Measurements from ENCODE around the gene SPACA7. TPM values are rescaled to one million over a fixed set of nuclear protein-coding genes. Genes with fewer than 3 reads are reported as not detected.

SPACA7 gene
- total RNA-seq, 1 donor from 2014 or later: not detected

GRCh38 chr13:112448621-112449544 lies 72.7 kb downstream of the SPACA7 start:
- no peak for ATAC-seq
- H3K4me3 ChIP-seq: no peak overlapping the region
- peaks cover 2% of the 10 kb centered on the region for H3K4me1 ChIP-seq
- TF ChIP-seq CTCF (IDR thresholded peaks at IDR 0.05): no peak
- no peaks in the 10 kb centered on the region for H3K9me3 ChIP-seq
- H3K36me3 ChIP-seq: no peaks in the 10 kb centered on the region
- no peak overlapping the region for H3K27ac ChIP-seq
- DNase-seq: no peak
- intact Hi-C loops (cut with DNase I): no loop called here
- peaks cover 17% of the 10 kb centered on the region for H3K27me3 ChIP-seq (ENCODE audit: low read depth)

GRCh38 chr13:112449545-112449930 lies 73.4 kb downstream of the SPACA7 start:
- DNase-seq (no peak), ATAC-seq (no peak)
- Histone ChIP-seq H3K4me3 (no peak overlapping the region), H3K27me3 (ENCODE audit: low read depth) (peaks cover 17% of the 10 kb centered on the region), H3K9me3 (no peaks in the 10 kb centered on the region), H3K36me3 (no peaks in the 10 kb centered on the region), H3K4me1 (no peaks in the 10 kb centered on the region), H3K27ac (no peak overlapping the region)
- TF ChIP-seq CTCF (IDR thresholded peaks at IDR 0.05): no peak
- intact Hi-C loops (cut with DNase I): no loop called here

- no peak for ATAC-seq
- no peak for TF ChIP-seq CTCF (IDR thresholded peaks at IDR 0.05)
- Histone ChIP-seq H3K4me3 (no peak overlapping the region), H3K27me3 (ENCODE audit: low read depth) (peaks cover 15% of the 10 kb centered on the region), H3K27ac (no peak overlapping the region), H3K4me1 (no peaks in the 10 kb centered on the region), H3K9me3 (no peaks in the 10 kb centered on the region), H3K36me3 (no peaks in the 10 kb centered on the region)
- DNase-seq: no peak
- intact Hi-C loops (cut with DNase I): no loop called here
These were observed 74.2 kb downstream of the SPACA7 start for GRCh38 chr13:112450118-112450903.

GRCh38 chr13:112450904-112451240 lies 74.7 kb downstream of the SPACA7 start:
- H3K36me3 ChIP-seq: no peaks in the 10 kb centered on the region
- H3K9me3 ChIP-seq: no peaks in the 10 kb centered on the region
- intact Hi-C loops (cut with DNase I): no loop called here
- H3K4me3 ChIP-seq: no peak overlapping the region
- no peaks in the 10 kb centered on the region for H3K4me1 ChIP-seq
- no peak for TF ChIP-seq CTCF (IDR thresholded peaks at IDR 0.05)
- peaks cover 15% of the 10 kb centered on the region for H3K27me3 ChIP-seq (ENCODE audit: low read depth)
- ATAC-seq (no peak), DNase-seq (no peak)
- no peak overlapping the region for H3K27ac ChIP-seq

- no peaks in the 10 kb centered on the region for H3K36me3 ChIP-seq
- ATAC-seq: no peak
- H3K27ac ChIP-seq: no peak overlapping the region
- peaks cover 15% of the 10 kb centered on the region for H3K27me3 ChIP-seq (ENCODE audit: low read depth)
- intact Hi-C loops (cut with DNase I): no loop called here
- no peak for DNase-seq
- no peaks in the 10 kb centered on the region for H3K4me1 ChIP-seq
- no peak overlapping the region for H3K4me3 ChIP-seq
- no peak for TF ChIP-seq CTCF (IDR thresholded peaks at IDR 0.05)
- H3K9me3 ChIP-seq: no peaks in the 10 kb centered on the region
These were observed 75.6 kb downstream of the SPACA7 start for GRCh38 chr13:112451512-112452379.
